NCI-H526 (cell line): Measurements from ENCODE around the gene APOA1.

Experiments used
- DNase-seq, 2 experiments: peaks; one replicate each; lab custom pipeline; 2025; lab: John Stamatoyannopoulos, UW

Gene APOA1

GRCh38 chr11:116837231-116838091 is at the start of gene APOA1:
TSS of gene APOA1 (minus strand) at chr11:116837622. CDS start at chr11:116837387, 235 bp downstream.
- DNase-seq, result peak in 1 of 2 experiments; percentile 26

GRCh38 chr11:116885951-116886655 is 48.7 kb upstream of the APOA1 start:
- DNase-seq, result no peak

- no peak for DNase-seq
Observed at GRCh38 chr11:116882386-116882785, 45.0 kb upstream of the APOA1 start.

GRCh38 chr11:116881143-116881542 is 43.7 kb upstream of the APOA1 start:
- peak in 1 of 2 experiments; percentile 29 for DNase-seq

- DNase-seq, result peak; percentile 80 to 94
Observed at GRCh38 chr11:116879800-116880625, 42.6 kb upstream of the APOA1 start.

- peak in 1 of 2 experiments; percentile 43 for DNase-seq
Observed at GRCh38 chr11:116876656-116877055, 39.2 kb upstream of the APOA1 start.

- DNase-seq, result no peak
Observed at GRCh38 chr11:116875194-116875593, 37.8 kb upstream of the APOA1 start.

- no peak for DNase-seq
Observed at GRCh38 chr11:116874251-116874650, 36.8 kb upstream of the APOA1 start.

GRCh38 chr11:116873381-116873780 is 36.0 kb upstream of the APOA1 start:
- DNase-seq, result no peak

- no peak for DNase-seq
Observed at GRCh38 chr11:116871248-116871647, 33.8 kb upstream of the APOA1 start.

GRCh38 chr11:116870054-116870453 is 32.6 kb upstream of the APOA1 start:
- DNase-seq, result no peak

GRCh38 chr11:116869610-116870009 is 32.2 kb upstream of the APOA1 start:
- peak; percentile 50 to 64 for DNase-seq

GRCh38 chr11:116868066-116868465 is 30.6 kb upstream of the APOA1 start:
- no peak for DNase-seq

- DNase-seq, result no peak
Observed at GRCh38 chr11:116867619-116868018, 30.2 kb upstream of the APOA1 start.

- no peak for DNase-seq
Observed at GRCh38 chr11:116866804-116867455, 29.5 kb upstream of the APOA1 start.

GRCh38 chr11:116865696-116866095 is 28.3 kb upstream of the APOA1 start:
- no peak for DNase-seq

GRCh38 chr11:116864531-116864930 is 27.1 kb upstream of the APOA1 start:
- no peak for DNase-seq

GRCh38 chr11:116862951-116863350 is 25.5 kb upstream of the APOA1 start:
- no peak for DNase-seq

- no peak for DNase-seq
Observed at GRCh38 chr11:116862185-116862584, 24.8 kb upstream of the APOA1 start.

GRCh38 chr11:116861539-116861938 is 24.1 kb upstream of the APOA1 start:
- DNase-seq, result no peak

- DNase-seq, result no peak
Observed at GRCh38 chr11:116860303-116860702, 22.9 kb upstream of the APOA1 start.

GRCh38 chr11:116859175-116859574 is 21.8 kb upstream of the APOA1 start:
- no peak for DNase-seq
